ENCODE data around the gene YWHAG. TPM values are rescaled to one million over a fixed set of nuclear protein-coding genes. Genes with fewer than 3 reads are reported as not detected.

YWHAG gene
- total and polyA plus RNA-seq, 9 of the 15 experiments (the other 6 are each of a cell fraction or from before 2014, with no cell fraction given), result 30.4 to 246 (median 94.5) TPM

DNA sequence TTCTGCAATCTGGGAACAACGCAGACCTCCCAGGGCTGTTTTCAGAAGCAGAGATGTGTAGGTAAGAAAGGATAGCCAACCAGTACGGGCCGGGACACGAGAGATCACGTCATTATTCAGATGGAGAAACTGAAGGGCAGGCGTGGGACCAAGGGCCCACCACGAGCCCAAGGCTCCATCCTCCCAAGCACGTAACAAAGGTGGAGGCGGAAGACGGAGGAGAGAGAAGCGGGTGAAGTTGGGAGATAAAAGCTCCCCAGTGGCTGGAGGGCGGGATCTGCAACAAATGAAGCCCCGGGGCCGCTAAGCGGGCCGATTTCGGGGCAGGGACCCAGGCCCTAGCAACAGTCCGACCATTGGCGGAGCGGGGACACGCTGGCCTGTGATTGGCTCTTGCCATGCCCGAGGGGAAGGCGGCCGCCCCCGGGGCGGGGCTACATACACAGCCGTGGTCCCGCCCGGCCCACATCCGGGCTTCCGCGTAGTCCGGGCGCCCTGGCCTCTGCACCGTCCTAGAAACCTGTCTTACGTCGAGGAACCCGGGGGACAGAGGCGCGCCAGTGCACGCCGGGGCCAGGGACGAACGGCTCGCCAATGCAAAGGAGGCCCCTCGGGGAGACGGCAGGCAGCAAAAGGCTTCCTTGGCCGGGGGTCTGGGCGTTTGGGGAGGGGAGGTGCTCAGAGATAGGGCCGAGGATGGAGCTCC, 40.9 kb downstream of the YWHAG start (continued):
- TF ChIP-seq ZNF318 (IDR thresholded peaks at IDR 0.05; ENCODE audit: borderline replicate concordance in 1 of 2, low read depth in 1 of 2) (no peak), KLF13 (tag; IDR thresholded peaks at IDR 0.05; ENCODE audit: borderline replicate concordance, low read depth) (no peak), TBL1XR1 (IDR thresholded peaks at IDR 0.05; ENCODE audit: low read length in 2 of 2) (no peak), CTBP1 (IDR thresholded peaks at IDR 0.05; ENCODE audit: borderline replicate concordance) (peak; percentile 87), JUND (IDR thresholded peaks at IDR 0.05; ENCODE audit: borderline replicate concordance, low read depth, low read length) (no peak; the same call in 1 of the 2 replicates), JUND (tag; IDR thresholded peaks at IDR 0.05; ENCODE audit: borderline replicate concordance, low read depth, low read length) (peak; percentile 55; the same call in 1 of the 3 replicates), CBFA2T3 (IDR thresholded peaks at IDR 0.05) (peak; percentile 51), CUX1 (CRISPR knock-in tag; IDR thresholded peaks at IDR 0.05) (no peak), SMC3 (conservative IDR thresholded peaks at IDR 0.05; ENCODE audit: insufficient read depth, low read depth, low read length) (0 out of 2 replicates have a peak, but pooled peaks have one; percentile 7)
- TF ChIP-seq, protein P1, sequence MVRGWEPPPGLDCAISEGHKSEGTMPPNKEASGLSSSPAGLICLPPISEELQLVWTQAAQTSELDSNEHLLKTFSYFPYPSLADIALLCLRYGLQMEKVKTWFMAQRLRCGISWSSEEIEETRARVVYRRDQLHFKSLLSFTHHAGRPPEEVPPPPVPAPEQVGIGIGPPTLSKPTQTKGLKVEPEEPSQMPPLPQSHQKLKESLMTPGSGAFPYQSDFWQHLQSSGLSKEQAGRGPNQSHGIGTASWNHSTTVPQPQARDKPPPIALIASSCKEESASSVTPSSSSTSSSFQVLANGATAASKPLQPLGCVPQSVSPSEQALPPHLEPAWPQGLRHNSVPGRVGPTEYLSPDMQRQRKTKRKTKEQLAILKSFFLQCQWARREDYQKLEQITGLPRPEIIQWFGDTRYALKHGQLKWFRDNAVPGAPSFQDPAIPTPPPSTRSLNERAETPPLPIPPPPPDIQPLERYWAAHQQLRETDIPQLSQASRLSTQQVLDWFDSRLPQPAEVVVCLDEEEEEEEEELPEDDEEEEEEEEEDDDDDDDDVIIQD (CRISPR knock-in tag; IDR thresholded peaks at IDR 0.05), result no peak
